HG03354 (cell line): ENCODE measurements around the gene XPNPEP1.
A peak's percentile ranks its signal among the peaks of the same experiment; 100 is the strongest.
"Not testable (repeated sequence)": the region's sequence is repeated elsewhere in the genome, so short reads cannot be mapped to it uniquely, and the experiment has no call there.

Experiments
- ATAC-seq: cut with Tn5 transposase; IDR thresholded peaks from one replicate; pipeline ENCODE4 v1.9.1; 2021; ENCODE audit warnings: mild to moderate bottlenecking; ENCODE audit not compliant: unreplicated experiment, poor library complexity, severe bottlenecking

XPNPEP1 gene

DNA sequence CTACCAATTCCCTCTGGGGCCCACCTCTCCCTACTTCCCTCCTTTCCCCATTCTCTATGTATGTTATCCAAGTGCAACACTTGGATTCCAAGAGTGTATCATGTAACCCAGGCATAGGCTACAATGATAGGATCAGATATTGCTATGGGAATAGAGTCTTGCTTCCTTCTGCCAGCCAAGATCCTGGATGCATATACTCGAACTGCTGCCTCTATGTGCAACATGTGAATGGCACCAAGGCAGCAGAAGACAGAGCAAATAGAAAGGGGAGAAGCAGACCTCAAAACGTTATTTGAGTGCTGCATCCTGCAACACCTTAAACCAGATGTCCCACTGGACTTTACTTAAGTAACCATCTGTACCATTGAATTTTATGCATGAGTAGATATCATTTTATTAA is 3.5 kb upstream of the XPNPEP1 start:
- ATAC-seq = no peak

DNA sequence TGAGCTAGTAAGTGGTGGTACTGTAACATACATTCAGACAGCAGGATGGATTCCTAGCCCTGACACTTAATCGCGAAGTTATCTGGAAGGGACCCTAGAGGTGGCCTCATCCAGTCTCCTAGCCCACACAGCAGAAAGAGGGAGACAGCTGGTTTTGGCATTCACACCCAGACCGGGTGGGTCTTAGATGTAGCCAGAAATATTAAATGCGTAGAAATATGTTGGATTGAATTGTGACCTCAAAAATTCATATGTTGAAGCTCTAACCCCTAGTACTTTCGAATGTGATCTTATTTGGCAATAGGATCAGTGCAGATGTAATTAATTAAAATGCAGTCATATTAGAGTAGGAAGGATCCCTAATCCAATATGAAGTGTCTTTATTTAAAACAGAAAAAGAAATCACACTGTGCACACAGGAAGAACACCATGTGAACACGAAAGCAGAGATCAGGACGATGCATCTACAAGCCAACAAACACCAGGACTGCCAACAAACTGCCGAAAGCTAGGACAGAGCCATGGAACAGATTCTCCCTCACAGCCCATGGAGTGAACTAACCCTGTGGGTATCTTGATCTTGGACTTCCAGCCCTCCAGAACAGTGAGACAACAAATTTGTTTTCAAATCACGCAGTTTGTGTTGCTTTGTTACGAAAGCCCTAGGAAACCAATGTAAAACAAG is 2.9 kb upstream of the XPNPEP1 start:
- no peak for ATAC-seq

DNA sequence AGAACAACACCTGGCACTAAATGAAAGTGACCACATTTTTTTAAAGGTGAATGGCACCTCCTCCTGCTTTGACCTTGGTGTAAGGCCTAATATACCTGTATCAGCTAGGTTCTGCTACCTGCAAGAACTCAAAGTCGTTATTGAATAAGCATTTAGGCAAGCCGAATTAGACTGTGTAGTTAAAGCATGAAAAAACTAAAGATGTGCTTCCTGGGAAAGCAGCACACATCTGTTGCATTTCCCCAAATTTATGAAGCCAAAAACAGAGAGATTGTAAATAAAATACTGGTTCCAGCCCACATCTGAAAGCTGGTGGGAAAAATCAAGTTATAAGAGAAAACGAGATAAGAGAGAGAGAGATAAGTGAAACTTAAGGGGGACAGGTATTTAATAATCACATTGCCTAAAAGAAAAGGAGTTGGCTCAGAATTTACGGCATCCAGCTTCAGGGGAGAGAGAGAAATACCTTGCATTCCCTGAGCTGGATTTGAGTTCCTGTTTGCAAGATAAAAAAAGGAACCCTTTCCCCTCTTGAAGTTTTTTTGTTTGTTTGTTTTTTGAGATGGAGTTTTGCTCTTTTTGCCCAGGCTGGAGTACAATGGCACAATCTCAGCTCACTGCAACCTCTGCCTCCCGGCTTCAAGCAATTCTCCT is 1.8 kb upstream of the XPNPEP1 start:
- ATAC-seq = no peak

DNA sequence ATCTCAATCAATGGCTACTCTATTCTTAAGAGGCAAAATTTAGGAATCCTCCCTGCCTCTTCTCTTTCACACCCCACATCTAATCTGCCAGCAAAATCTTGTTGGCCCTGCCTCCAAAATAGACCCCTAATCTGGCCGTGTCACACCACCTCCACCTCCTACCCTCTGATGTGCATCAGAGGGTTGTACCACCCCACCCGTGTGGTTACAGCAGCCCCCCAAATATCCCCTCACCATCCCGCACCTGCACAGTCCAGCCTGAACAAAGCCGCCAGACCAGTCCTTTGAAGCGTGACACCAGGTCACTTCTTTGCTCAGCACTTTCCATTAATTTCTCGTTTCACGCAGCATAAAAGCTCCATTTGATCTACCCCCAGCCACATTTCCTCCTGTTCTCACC is 776 bp upstream of the XPNPEP1 start:
- no peak for ATAC-seq

DNA sequence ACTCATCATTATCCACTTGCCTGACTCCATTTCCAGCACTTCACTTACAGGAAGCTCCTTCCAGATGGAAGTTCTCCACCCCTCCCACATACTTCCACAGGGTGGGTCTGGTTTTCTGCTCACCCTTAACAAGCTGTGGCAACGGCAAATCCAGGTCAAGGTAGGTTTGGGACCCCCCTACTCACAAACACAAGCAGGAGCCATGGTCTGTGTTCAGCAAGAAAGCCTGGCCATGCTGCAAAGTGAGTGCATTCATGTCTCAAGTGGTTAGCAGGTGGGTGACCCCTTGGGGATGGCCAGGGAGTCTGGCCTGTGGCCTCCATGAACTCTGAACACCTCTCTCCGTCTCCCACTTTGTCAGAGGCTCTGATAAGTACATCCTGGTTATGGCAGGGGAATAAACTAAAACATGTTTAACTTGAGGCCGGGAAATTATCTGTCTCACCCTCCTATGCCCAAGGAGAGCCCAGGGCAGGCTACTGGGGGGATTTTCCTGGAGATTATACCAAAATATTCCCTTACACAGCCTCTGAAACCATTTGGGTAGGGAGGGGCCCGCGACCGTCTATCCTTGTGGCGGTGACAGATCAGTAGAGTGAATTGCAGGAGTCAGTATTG is 844 bp downstream of the XPNPEP1 start:
- ATAC-seq = no peak

DNA sequence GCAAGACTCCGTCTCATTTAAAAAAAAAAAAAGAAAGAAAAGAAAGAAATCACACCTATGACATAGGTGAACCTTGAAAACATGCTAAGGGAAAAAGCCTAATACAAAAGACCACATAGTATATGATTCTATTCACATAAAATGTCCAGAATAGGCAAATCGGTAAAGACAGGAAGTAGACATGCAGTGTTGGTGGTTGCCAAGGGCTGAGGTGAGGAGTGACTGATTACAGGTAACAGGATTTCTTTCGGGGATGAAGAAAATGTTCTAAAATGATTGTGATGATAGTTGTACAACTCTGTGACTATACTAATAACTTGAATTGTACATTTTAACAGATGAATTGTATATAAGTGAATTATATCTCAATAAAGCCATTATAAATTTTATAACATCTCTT is 3.3 kb downstream of the XPNPEP1 start:
- no peak for ATAC-seq

DNA sequence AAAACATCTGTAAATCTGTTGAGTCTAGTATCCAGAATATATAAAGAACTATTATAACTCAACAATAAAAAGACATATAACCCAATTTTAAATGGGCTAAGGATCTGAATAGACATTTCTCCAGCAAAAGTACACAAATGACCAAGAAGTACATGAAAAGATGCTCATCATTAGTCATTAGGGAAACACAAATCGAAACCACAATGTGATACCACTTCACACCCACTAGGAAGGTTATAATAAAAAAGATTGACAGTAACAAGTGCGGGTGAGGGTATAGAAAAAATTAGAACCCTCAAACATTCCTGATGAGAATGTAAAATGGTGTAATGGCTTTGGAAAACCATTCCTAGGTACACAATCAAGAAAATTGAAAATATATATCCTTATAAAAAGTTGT is 4.1 kb downstream of the XPNPEP1 start:
- ATAC-seq = no peak

DNA sequence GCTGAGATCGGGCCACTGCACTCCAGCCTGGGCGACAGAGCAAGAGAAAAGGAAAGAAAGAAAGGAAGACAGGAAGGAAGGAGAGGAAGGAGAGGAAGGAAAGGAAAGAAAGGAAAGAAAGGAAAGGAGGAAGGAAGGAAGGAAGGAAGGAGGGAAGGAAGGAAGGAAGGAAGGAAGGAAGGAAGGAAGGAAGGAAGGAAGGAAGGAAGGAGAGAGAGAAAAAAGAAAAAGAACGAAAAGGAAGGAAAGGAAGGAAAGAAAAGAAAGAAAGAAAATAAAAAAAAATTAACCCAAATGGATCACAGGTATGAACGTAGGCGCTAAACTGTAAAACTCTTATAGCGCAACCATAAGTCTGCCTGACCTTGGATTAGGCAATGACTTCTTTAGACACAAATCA is 4.6 kb downstream of the XPNPEP1 start:
- not testable (repeated sequence) for ATAC-seq

DNA sequence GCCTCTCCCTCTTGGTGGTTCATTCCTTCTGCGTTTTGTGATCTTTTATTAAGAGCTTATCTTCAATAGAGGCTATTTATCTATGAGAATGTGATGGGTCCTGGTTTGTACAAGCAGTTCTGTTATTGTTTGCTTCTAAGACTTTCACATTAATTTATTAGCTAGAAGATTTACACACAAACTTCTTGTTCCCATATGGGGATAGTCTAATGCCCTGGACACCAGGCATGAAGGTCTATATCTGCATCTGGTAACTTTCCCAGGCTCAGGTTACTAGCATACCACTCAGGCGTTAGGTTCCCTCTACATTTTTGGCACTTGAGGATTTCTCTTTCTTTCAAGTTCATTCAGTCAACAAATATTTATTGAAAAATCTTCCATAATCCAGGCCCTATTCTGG is 7.7 kb downstream of the XPNPEP1 start:
- ATAC-seq = no peak

DNA sequence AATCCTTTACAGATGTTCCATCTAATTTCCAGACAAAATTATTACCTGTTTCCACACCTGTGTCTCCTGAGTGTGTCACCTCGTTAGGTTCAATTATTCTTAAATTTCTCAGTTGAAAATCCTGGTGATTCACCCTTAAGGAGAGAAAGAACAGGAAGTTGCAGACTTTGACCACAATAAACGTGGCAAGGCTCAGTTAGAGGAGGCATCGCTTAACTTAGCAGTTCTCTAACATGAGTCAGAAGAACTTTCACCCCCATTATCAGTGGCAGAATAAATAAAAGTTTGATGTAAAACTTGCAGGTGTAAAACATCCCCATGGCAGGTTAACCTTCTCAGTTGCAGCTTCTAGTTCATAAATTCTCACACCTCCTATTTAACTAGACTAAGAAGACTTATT is 8.3 kb downstream of the XPNPEP1 start:
- ATAC-seq = peak; percentile 17

DNA sequence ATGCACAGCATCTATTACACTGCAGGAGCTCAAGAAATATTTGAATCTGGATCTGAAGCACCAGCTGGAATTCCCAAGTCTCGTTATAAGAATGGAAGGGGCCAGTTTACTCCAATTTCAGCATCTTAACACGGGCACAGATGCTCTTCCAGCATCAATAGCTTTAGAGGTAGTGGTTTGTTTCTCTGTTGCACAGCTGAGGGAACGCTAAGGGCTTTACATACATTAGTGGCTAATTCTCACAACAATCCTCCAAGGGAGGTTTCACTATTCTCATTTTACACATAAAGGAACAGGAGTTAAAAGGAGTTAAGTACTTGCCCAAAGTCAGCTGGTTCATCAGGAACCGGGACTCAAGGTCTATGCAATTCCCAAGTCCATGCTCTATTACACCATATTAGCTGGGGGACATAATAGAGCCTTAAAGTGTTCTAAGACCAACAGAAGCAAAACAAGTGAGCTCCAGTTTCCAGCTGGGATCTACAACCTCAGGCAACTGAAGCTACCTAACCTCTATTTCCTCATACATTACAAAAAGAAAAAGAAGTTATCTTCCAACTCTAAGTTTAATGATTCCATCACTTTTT is 9.9 kb downstream of the XPNPEP1 start:
- no peak for ATAC-seq

DNA sequence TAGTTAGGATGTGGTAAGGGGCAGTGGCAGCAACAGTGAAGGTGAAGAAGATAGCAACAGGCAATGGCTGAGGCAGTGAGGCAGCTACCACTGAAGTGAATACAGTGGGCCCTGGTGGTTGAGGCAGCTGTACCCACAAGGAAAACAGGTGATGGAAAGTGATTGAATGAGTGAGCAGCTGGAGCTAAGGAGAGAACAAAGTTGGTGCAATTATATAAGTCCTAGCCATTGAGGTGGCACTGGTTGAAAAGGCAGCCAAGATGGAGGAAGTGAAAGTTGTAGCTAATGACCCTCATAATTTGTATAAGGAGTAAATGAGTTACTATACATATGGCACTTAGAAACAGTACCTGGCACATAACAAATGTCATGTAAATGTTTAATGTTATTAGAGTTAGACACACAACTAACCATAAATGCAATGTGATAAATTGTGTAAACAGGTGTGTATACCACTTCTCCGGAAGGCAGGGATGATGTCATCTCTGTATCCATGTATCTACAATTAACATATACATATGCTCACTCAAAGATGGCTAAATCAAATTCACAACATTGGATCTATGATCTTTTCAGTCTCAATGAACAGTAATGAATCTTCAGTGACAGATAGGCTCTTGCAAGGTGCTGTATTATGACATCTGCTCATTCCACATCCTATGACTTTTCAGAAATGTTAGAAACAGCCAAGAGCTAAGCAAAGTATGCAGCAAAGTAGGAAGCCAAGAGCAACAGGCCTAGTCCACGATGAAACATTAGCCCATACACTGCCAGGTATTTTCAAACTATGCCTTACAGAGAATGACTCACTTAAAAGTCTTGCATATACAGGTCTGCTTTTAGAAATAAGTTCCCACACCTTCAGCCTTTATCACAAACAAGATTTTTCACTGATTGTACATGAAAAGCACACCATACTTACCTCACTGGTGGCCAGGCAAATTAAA is 10.7 kb downstream of the XPNPEP1 start:
- peak; percentile 90 for ATAC-seq

DNA sequence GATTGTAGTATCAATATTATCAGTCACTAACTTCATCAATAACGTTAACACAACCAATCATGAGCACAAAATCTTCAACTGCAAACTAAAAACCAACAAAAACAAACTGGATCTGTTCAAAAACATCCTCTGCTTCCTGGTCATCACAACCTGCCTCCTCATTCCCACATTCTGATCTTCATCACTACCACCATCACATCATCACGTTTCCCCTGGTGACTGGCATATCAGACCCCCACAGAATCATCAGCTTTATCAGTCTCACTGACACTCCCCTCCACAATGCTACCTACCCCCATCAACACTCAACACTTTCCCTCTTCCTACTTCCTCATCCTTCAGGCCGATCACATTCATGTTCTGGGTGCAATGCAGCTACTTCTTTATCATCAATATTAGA is 11.4 kb downstream of the XPNPEP1 start:
- no peak for ATAC-seq

DNA sequence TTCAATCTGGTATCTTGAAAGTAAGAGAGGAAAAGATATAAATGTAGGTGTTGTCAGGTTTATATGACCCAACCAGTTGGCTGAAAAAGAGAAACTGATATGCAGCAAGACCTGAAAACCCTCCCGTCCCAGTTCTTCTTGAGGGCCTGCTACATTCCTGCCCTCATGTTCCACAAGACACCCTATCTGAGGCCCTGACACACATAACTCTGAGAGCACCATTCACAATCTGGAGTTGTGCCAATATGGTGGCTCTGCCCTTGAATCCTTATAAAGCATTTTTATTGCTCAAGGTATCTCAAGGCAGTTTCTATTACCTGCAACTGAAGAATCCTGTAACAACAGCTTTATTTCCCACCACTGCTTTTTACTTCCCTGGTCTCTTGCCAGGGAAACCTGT is 17.0 kb downstream of the XPNPEP1 start:
- ATAC-seq = no peak

DNA sequence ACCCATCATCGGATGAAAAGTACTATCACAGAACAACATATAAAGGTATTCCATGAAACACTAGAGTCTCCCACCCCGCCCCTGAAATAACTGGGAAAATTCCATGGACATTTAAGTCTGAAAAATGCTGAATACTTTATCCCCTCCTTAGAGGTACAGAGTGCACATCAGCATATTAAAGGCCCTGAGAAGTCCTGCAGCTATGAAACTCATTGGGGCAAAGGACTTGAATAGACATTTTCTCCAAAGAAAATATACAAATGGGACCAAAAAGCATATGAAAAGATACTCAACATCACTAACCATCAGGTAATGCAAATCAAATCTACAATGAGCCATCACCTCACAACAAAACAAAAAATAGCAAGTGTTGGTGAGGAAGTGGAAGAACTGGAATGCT is 18.9 kb downstream of the XPNPEP1 start:
- ATAC-seq = no peak

DNA sequence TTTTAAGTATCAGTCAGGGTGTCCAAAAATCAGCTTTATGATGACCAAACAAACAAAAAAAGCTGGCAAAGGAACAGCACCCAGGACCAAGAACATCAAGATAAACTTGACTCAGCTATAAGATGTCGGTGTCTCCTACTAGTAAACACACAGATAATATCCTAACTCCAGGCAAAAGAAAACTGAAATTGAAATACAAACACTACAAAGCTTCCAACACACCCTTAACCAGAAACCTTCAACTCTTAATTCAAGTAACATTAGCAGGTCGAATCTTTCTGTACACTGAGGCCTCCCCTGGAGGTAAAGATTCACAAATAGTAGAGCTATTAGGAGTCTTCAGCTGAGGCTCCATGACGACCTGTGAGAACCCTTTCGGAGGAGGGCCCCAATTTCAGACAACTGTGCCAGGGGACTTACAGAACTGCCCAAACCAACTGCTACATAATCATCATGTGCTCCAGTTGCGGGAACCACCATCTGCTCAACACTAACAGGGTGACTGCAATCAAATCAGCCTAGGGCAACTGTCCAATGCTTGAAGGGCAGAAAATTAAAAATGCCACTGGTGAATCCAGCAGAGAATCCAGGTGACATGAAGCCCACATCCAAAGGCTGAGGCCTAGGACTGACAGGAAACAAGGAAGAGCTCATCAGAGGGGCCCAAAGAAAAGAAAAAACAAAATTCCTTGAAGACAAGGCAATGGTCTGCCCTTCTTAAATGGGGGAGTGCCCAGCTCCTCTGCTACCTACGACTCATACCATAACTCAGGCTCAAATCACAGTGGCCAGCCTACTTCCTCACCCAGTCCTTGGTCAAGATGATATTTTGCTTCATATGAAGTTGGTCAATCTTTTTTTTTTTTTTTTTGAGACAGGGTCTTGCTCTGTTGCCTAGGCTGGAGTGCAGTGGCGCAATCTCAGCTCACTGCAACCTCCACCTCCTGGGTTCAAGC is 20.0 kb downstream of the XPNPEP1 start:
- ATAC-seq = peak; percentile 63

DNA sequence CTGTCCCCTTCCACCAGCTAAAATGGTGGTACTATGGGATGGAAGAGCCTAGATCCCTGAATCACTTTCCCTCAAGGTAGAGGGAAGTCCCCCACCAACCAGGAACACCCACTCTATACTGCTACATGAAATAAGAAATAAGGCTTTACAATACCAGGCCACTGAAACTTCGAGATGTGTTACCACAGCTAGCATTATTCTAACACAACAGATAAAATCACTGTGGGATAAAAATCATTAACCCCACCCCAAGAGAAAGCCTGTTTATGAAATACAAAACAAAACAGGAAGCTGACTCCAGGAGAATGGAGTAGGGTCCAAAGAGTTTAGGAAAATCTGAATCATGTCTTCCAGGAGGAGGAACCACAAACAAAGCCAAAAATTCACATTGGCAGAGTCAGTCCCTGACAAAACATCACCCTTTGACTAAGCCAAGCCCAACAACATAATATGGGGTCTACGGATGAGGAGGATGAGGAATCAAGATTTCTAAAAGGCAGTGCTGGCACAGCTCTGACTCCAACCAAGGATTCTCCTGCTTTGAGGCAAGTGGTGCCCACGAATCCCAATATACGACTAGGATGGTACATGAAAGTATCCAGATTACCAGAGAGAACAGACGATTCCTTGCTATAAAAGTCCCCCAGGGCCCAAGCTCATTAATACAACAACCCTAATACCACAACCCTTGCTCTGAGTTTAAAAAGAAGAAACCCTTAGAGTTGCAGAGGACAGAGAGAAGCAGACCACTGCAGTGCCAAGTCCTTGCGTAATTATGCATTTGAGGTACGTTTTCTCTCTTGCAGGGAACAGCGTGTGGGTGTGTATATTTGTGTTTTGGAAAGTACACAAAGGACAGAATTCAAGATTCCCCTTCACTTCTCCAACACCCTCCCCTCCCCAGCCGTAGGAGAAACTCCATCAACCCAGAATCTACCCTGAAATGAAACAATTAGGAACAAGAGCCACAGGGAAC is 23.7 kb downstream of the XPNPEP1 start:
- ATAC-seq = no peak
